KOPT-K1 (cell line): Measurements from ENCODE around the gene HERC5.
A peak's percentile ranks its signal among the peaks of the same experiment; 100 is the strongest.
"Not testable (repeated sequence)": the region's sequence is repeated elsewhere in the genome, so short reads cannot be mapped to it uniquely, and the experiment has no call there.

ENCODE experiments used
- H3K27ac ChIP-seq: fragments of 200-600 bp; sonication (generic); 2 replicates; pipeline ENCODE4 v1.5.1; 2016; ENCODE audit warnings: antibody characterized with exemption, mild to moderate bottlenecking, low read depth, low read length; ENCODE audit not compliant: poor library complexity, severe bottlenecking
- H3K36me3 ChIP-seq: fragments of 200-600 bp; sonication (generic); 2 replicates; pipeline ENCODE4 v1.5.1; 2017; ENCODE audit warnings: antibody characterized with exemption, mild to moderate bottlenecking, low read length, moderate library complexity; ENCODE audit not compliant: insufficient read depth
- H3K9me3 ChIP-seq: fragments of 200-600 bp; sonication (generic); 2 replicates; pipeline ENCODE4 v1.5.1; 2017; ENCODE audit warnings: antibody characterized with exemption, low read length, mild to moderate bottlenecking; ENCODE audit not compliant: insufficient read depth, poor library complexity, severe bottlenecking

Gene HERC5

DNA sequence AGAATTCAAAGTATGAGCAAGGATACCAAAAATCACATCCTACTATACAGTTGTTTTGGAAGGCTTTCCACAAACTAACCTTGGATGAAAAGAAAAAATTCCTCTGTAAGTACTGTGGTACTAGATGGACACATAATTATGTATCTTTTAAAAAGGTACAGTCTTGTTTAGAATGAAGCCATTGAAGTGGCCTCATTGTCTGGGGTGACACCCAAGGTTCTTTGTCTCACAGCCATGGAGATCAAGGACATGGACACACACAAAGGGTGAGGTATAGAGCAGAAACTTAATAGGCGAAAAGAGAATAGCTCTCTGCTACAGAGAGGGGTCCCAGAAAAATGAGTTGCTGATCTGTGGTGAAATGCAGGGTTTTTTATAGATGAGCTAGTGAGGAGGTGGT is 16.8 kb upstream of the HERC5 start:
- Histone ChIP-seq H3K36me3 (no peaks in the 10 kb centered on the region), H3K27ac (no peak overlapping the region), H3K9me3 (no peaks in the 10 kb centered on the region)

DNA sequence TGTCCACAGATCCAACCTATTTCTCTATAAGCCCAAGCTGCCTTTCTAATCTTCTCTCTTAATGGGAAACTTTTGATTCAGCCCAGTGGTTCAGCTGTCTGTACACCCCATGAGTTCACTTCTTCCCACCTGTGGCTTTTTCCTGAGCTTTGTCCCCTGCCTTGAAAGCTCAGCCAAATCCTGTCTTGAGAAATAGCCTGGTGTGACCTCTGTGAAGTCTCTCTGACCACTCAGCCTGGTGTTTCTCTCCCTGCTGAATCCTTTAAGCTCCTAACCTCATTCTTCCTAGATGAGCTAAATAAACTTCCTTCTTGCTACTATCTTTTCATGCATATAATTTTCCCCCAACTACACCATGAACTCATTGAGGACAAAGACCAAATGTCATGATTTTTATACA is 15.2 kb upstream of the HERC5 start:
- H3K27ac ChIP-seq: no peak overlapping the region
- no peaks in the 10 kb centered on the region for H3K36me3 ChIP-seq
- no peaks in the 10 kb centered on the region for H3K9me3 ChIP-seq

DNA sequence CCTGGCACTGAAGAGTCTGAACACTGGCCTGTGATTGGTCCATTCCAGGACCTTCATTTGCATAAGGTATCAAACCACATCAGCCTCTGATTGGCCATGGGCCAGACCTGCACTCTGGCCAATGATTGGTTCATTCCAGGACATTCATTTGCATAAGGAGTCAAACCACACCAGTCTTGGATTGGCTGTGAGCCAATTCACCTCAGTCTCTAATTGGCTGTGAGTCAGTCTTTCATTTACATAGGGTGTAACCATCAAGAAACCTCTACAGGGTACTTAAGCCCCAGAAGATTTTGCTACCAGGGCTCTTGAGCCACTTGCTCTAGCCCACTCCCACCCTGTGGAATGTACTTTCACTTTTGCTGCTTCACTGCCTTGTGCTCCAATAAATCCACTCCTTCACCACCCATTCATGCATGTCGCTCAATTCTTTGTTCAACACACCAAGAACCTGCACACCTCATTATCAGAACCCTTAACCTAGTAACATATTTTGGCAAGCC is 14.2 kb upstream of the HERC5 start:
- H3K36me3 ChIP-seq: no peaks in the 10 kb centered on the region
- H3K9me3 ChIP-seq: no peaks in the 10 kb centered on the region
- no peak overlapping the region for H3K27ac ChIP-seq

DNA sequence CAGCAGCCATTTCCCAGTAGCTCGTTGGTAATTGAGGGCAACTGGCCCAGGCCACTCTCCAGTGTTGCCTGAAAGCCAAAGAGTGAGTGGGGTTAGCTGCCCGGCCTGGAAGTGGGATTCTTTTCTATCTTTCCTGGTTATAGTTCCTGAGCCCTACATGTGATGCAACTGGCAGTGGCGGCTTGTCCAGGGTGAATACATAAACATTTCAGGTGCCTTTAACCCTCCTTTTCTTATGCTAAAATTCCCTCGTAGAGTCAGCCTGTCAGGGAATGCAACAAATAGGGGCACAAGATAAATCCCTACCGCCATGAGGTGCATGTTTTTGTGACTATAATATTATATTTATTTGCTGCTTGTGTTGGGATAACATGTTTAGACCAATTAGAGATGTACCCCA is 13.4 kb upstream of the HERC5 start:
- no peaks in the 10 kb centered on the region for H3K36me3 ChIP-seq
- H3K27ac ChIP-seq: no peak overlapping the region
- no peaks in the 10 kb centered on the region for H3K9me3 ChIP-seq

DNA sequence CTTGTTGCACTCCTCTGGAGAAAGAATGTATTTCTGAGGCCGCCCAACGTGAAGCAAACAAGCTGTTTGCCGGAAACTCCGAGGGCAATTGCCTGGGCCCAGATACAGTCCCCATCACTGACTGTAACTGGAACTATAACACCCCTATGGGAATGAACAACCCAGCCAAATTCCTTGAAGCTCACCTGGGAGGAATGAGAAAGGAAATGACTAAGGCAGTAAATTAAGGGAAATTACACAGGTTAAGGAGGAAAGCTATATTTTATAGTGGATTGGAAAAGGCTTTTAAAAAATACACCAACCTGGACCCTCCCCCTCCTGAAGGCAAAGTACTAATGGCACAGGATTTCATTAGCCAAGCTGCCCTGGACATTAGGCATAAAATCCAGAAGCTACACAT is 11.7 kb upstream of the HERC5 start:
- H3K9me3 ChIP-seq: no peaks in the 10 kb centered on the region
- no peak overlapping the region for H3K27ac ChIP-seq
- no peaks in the 10 kb centered on the region for H3K36me3 ChIP-seq

DNA sequence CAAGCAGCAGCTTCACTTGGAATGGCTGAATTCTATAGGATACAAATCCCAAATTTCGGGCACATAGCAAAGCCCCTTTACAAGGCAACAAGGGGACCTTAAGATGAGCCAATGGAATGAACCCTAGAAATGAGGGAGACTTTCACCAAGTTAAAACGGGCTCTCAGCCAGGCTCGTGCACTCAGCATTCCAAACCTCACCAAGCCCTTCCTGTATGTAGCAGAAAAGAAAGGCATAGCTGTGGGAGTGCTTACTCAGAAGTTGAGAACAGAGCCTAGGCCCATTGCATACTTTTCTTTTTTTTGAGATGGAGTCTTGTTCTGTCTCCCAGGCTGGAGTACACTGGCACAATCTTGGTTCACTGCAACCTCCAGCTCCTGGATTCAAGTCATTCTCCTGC is 10.8 kb upstream of the HERC5 start:
- Histone ChIP-seq H3K36me3 (no peaks in the 10 kb centered on the region), H3K9me3 (no peaks in the 10 kb centered on the region), H3K27ac (no peak overlapping the region)

DNA sequence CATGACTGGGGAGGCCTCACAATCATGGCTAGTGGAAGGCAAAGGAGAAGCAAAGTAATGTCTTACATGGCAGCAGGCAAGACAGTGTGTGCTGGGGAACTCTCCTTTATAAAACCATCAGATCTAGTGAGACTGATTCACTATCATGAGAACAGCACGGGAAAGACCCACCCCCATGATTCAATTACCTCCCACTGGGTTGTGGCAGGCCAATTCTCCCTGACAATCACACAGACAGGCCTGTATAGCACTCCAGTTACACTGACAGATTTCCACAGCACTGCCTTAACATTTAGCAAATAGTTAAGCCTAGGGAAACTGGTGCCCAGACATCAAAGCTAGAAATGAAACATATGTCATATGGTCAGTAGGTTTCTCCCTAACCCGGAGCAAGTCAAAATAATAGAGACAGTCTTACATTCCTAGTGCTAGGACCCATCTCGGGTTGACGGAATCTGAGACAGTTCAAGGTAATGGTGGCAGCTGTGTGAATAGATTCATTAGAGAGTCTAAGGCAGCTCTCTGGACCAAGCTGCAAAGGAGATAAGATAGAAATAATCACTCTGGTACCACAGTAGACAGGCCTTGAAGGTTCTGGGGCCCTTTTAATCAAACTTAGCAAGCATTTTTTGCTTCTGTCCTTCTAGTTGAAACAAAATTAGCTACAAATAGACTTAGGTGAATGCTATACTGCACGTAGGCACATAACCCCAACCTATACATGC is 9.4 kb upstream of the HERC5 start:
- Histone ChIP-seq H3K27ac (no peak overlapping the region), H3K9me3 (no peaks in the 10 kb centered on the region), H3K36me3 (no peaks in the 10 kb centered on the region)

DNA sequence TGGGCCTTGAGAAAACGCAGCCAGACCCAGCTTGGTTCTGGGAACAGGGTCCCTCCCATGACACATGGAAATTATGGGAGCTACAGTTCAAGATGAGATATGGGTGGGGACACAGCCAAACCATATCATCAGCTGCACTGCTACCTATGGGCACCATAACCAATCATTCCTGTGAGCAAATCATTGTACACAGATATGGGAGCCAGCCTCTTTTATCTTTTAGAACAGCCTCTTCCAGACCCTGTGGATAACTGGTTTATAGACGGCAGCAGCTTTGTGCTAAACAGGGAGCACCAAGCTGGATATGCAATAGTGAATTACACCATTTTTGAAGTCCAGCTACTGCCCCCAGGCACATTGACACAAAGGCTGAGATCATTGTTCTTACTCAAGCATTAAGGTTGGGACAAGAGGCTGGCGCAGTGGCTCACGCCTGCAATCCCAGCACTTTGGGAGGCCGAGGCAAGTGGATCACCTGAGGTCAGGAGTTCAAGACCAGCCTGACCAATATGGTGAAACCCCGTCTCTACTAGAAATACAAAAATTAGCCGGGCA is 8.6 kb upstream of the HERC5 start:
- not testable (repeated sequence) for H3K9me3 ChIP-seq, H3K36me3 ChIP-seq

DNA sequence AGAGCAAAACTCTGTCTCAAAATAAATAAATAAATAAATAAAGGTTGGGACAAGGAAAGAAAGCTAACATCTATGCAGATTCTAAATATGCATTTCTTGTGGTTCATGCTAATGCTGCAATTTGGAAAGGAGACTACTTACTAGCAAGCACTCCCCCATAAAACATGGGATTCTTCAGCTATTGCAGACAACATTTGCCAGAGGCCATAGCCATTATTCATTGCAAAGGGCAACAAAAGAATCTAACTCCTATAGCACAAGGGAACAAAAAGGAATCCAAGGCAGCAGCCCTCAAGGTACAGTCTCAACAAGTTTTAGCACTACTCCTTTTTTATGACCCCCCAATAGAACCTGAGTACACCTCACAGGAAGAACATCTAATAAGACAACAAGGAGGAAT is 8.0 kb upstream of the HERC5 start:
- Histone ChIP-seq H3K9me3 (no peaks in the 10 kb centered on the region), H3K36me3 (no peaks in the 10 kb centered on the region), H3K27ac (no peak overlapping the region)

More for the DNA sequence above, 8.6 kb upstream of the HERC5 start:
- H3K27ac ChIP-seq: not testable (repeated sequence)

DNA sequence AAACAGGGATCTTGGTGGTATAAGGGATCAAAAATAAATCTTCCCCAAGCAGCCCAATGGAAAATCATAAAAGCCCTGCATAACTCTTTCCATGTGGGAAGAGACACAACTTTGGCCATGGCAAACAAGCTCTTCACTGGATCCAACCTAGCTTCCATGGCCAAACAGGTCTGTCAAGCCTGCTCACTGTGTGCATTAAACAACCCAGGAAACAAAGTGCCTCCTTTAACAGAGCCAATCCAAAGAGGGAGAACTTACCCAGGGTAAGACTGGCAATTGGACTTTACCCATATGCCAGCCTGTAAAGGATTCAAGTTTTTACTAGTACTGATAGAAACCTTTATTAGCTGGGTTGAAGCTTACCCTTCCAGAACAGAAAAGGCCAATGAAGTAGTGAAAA is 7.6 kb upstream of the HERC5 start:
- Histone ChIP-seq H3K9me3 (no peaks in the 10 kb centered on the region), H3K27ac (no peak overlapping the region), H3K36me3 (no peaks in the 10 kb centered on the region)

DNA sequence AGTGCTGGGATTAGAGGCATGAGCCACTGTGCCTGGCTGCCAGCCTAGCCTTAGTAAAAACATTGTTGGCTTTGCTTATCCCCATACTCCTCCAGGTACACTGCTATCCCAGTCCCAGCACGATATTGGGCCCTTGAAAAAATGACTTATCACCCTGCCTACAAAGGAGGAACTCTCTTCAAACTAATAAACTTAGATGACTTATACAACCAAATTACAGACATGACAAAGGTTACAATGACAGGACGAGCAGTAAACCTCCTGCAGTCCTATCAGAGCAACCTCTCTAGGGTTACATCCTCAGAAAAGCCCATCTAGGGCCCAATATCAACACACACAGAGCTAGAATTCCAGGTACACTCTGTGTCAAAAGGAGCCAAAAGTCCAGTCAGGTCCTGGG is 5.7 kb upstream of the HERC5 start:
- Histone ChIP-seq H3K36me3 (no peaks in the 10 kb centered on the region), H3K27ac (no peak overlapping the region), H3K9me3 (no peaks in the 10 kb centered on the region)

DNA sequence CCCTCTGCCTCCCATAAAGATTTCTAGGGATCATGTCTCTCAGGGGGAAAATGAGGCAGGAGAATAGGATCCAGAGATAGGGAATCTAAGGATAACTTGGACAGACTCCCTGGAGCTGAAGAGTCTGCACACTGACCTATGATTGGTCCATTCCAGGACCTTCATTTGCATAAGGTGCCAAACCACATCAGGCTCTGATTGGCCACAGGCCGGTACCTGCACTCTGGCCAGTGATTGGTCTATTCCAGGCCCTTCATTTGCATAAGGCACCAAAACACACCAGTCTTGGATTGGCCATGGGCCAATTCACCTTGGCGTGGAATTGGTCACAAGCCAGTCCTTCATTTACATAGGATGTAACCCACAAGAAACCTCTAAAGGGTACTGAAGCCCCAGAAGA is 4.0 kb upstream of the HERC5 start:
- H3K36me3 ChIP-seq: no peaks in the 10 kb centered on the region
- no peaks in the 10 kb centered on the region for H3K9me3 ChIP-seq
- H3K27ac ChIP-seq: no peak overlapping the region

DNA sequence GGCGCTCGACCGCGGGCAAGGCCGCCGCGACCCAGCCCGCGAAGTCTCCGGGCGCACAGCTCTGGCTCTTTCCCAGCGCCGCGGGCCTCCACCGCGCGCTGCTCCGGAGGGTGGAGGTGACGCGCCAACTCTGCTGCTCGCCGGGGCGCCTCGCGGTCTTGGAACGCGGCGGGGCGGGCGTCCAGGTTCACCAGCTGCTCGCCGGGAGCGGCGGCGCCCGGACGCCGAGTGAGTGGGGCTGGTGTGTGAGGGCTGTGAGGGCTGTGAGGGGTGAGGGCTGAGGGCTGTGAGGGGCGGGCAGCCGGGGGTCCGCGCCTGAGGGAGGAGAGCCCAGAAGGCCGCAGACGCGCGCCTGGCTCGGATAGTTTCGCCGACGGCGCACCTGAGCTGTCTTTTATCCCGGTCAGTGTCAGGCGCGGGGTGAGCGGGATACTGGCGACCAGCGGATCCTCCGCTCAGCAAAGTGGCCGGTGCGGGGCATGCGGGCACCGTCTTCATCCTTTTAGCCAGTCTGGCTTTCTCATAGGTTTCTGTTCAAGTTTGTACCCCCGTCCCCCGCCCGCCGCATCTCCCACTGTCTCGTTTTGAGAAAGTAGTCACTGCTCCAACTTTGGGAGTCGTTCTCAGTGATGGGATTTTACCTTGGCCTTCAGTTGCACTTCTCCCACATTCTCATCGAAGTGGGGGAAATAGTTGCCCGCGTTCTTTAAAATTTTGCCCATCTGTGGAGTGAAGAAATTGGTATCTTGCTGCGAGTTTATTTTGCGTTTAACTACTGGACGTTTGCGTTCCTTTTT is 586 bp downstream of the HERC5 start:
- no peaks in the 10 kb centered on the region for H3K9me3 ChIP-seq
- H3K36me3 ChIP-seq: peaks cover 9% of the 10 kb centered on the region; the same call in 1 of the 2 replicates
- H3K27ac ChIP-seq: peak overlapping the region; percentile 68

DNA sequence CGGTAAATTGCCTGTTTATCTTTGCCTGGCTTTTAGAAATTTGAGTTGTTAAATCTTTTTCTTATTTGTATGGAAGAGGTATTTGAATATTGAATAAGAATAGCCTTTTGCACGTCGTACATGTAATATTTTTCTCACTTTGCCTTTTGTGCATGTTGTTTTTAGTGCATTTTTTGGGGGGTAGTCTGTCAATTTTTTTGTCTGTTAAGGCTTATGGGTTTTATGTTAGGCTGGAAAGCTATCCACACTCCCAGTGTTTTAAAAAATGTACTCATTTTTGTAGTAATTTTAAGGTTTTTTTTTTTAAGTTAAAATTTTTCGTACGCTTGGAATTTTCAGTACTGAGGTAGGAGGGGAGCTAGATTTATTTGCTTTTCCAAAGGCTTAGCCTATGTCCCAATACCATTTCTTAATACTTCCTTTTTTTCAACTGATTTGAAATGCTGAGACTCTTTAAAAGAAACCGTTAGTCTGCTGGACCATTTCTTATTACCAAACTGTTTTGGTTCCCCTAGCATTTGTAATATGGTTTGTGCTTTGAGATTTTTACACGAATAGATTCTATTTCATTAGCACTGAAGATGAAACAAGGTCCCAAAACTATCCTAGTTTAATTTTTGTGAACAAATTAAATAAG is 1.3 kb downstream of the HERC5 start:
- Histone ChIP-seq H3K36me3 (peaks cover 15% of the 10 kb centered on the region), H3K9me3 (no peaks in the 10 kb centered on the region), H3K27ac (no peak overlapping the region)

DNA sequence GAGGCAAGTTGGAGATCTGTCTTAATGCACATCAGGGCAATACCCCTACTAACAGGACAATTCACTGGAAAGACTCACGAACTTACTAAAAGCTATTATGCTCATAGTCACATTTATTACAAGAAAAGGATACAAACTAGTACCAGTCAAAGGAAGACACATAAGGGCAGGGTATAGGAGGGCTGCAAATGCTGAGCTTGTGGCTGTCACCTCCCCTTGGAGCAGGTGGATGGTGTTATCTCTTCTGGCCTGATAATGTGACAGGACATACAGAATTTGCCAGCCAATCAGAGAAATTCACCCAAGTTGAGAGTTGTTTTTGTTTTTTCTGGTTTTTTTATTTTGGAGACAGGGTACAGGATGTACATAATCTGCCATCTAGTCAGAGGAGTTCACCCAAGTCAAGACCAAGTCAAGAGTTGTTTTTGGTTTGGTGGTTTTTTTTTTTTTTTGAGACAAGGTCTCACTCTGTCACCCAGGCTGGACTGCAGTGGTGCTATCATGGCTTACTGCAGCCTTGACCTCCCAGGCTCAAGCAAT is 8.8 kb downstream of the HERC5 start:
- no peaks in the 10 kb centered on the region for H3K9me3 ChIP-seq
- peaks cover 74% of the 10 kb centered on the region for H3K36me3 ChIP-seq
- H3K27ac ChIP-seq: no peak overlapping the region
